C4-2B (cell line): ENCODE data around the gene ETFA.

Source experiments
- ZFX ChIP-seq: fragments of 450-650 bp; IDR thresholded peaks from 2 replicates; pipeline ENCODE4 v1.6.1; 2017
- TF ChIP-seq, protein P1 (sequence below): fragments of 450-650 bp; conservative IDR thresholded peaks from 2 replicates; pipeline ENCODE4 v1.5.1; 2017; ENCODE audit warnings: mild to moderate bottlenecking

DNA sequence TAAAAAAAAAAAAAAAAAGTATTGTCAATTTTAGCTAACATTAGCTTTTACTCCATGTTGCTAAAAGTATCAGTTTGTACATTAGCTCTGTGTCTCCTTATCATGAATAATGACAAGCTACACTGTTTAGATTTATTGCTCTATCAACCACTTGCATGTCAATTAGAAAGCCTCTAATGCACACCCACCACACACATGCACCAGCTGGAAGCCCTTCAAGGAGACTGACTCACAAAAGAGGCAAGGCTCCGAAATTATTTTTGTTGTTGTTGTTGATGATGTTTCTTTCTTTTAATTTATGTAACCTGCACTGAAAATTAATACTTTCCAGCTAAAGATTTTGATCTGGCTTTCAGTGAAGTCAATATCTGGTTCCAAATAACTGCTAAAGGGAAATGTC lies 71.5 kb downstream of the ETFA start:
- TF ChIP-seq, protein P1, sequence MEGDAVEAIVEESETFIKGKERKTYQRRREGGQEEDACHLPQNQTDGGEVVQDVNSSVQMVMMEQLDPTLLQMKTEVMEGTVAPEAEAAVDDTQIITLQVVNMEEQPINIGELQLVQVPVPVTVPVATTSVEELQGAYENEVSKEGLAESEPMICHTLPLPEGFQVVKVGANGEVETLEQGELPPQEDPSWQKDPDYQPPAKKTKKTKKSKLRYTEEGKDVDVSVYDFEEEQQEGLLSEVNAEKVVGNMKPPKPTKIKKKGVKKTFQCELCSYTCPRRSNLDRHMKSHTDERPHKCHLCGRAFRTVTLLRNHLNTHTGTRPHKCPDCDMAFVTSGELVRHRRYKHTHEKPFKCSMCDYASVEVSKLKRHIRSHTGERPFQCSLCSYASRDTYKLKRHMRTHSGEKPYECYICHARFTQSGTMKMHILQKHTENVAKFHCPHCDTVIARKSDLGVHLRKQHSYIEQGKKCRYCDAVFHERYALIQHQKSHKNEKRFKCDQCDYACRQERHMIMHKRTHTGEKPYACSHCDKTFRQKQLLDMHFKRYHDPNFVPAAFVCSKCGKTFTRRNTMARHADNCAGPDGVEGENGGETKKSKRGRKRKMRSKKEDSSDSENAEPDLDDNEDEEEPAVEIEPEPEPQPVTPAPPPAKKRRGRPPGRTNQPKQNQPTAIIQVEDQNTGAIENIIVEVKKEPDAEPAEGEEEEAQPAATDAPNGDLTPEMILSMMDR = no peak
- TF ChIP-seq ZFX = no peak
